ENCODE data around the gene KCNAB1.
"Not testable (repeated sequence)": the region's sequence is repeated elsewhere in the genome, so short reads cannot be mapped to it uniquely, and the experiment has no call there.

Gene KCNAB1
- 0 to 4.6 (median 0.07) reads per million in 17 experiments for total RNA-seq

DNA sequence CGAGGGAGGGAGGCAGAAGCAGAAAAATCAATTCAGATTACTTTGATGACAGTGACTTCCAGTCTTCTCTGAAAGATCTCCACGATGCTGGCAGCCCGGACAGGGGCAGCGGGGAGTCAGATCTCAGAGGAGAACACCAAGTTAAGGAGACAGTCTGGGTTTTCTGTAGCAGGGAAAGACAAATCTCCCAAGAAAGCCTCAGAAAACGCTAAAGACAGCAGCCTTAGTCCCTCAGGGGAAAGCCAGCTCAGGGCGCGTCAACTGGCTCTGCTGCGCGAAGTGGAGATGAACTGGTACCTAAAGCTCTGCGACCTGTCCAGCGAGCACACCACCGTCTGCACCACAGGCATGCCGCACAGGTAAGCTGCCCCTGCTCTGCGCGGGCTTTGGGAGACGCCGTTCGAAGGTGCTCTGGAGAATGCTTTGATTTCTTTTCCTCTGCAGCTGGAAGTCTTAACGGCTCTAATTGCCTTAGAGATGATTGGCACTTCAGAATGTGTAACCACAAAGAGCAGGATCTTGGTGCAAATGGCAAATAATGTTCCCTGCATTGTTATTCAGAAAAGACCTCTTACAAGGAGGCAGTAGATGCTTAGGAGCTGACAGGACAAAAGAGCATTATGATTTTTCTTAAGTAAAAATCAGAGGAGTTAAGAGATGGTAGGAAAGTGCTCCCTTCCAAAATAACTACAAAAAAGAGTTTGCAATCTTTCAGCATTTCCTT lies at the start of gene KCNAB1:
Gene KCNAB1 (plus strand): TSS at position 51 of the 724 bp plus-strand sequence.
- DNase-seq: no peak

DNA sequence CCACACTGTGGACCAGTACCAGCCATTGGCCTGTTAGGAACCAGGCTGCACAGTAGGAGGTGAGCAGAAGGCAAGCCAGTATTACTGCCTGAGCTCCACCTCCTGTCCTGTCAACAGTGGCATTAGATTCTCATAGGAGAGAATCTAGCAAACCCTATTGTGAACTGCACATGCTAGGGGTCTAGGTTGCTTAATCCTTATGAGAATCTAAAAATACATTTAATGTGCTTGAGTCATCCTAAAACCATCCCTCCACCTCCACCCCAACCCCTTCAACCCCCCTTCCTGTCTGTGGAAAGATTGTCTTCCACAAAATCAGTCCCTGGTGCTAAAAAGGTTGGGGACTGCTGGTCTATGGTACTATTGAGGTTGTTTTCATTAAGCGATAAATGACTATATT lies 49.3 kb upstream of the KCNAB1 start:
- DNase-seq: no peak

DNA sequence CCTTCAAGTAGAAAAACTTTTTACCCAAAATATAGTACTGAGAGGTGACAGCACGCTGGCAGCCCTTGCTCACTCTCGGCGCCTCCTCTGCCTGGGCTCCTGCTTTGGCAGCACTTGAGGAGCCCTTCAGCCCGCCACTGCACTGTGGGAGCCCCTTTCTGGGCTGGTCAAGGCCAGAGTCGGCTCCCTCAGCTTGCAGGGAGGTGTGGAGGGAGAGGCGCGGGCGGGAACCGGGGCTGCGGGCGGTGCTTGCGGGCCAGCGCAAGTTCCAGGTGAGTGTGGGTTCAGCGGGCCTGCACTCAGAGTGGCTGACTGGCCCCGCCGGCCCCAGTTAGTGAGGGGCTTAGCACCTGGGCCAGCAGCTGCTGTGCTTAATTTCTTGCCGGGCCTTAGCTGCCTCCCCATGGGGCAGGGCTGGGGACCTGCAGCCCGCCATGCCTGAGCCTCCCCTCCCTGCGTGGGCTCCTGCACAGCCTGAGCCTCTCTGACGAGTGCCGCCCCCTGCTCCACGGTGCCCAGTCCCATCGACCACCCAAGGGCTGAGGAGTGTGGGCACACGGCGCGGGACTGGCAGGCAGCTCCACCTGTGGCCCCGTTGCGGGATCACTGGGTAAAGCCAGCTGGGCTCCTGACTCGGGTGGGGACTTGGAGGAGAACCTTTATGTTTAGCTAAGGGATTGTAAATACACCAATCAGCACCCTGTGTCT lies 47.3 kb upstream of the KCNAB1 start:
- not testable (repeated sequence) for DNase-seq

DNA sequence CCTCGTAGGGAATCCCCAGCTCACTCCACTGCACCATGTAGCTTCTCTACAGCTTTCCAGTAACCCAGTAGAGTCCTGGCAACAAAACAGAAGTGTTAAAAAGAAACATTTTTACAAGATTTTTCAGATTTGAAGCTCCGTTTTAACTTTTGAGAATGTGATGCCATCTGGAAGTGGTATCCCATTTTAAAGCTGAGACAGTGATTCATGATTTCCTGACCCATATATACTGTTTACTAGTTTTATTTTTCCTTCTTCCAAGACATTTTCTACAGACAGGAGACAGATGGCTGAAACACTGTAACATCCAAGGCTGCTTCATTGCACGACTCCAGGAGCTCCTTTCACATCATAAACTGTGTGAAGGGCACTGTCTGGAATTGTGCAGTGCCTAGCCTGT lies 30.3 kb upstream of the KCNAB1 start:
- no peak for DNase-seq

DNA sequence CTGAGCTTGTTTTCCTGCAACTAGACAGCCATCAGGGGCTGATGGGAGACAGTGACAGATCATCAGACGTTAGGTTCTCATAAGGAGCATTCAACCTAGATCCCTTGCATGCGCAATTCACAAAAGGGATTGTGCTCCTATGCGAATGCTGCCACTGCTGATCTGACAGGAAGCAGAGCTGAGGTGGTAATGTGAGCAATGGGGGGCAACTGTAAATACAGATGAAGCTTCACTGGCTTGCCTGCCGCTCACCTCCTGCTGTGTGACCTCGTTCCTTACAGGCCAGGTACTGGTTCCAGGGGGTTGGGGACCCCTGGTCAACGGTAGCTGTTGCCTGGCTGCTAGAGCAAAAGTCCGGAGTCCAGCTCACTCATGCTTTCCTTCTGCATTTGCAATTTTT lies 26.4 kb upstream of the KCNAB1 start:
- DNase-seq: no peak

DNA sequence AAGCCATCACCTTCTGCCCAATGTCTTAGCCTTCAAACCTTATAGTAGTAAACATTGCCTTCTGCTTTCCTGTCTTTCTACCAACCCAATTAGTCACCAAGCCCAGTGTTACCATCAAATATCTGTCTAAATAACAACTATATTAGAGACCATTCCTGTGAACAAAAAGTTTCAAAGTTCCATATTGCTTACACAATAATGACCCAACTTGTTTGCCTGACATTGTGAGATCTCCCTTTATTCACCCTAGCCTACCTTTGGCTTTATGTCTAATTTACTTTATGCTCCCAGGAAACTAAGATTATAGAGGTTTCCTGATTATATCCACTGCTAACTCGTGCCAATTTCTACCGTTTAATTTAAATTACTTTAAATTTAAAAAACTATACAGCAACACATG lies 26.0 kb upstream of the KCNAB1 start:
- DNase-seq: no peak

DNA sequence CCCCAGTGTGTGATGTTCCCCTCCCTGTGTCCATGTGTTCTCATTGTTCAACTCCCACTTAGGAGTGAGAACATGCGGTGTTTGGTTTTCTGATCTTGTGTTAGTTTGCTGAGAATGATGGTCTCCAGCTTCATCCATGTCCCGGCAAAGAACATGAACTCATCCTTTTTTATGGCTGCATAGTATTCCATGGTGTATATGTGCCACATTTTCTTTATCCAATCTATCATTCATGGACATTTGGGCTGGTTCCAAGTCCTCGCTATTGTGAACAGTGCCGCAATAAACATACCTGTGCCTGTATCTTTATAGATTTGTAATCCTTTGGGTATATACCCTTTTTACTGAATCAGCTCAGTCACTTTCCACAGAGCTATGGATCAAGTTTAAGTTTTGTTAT lies 24.7 kb upstream of the KCNAB1 start:
- not testable (repeated sequence) for DNase-seq

DNA sequence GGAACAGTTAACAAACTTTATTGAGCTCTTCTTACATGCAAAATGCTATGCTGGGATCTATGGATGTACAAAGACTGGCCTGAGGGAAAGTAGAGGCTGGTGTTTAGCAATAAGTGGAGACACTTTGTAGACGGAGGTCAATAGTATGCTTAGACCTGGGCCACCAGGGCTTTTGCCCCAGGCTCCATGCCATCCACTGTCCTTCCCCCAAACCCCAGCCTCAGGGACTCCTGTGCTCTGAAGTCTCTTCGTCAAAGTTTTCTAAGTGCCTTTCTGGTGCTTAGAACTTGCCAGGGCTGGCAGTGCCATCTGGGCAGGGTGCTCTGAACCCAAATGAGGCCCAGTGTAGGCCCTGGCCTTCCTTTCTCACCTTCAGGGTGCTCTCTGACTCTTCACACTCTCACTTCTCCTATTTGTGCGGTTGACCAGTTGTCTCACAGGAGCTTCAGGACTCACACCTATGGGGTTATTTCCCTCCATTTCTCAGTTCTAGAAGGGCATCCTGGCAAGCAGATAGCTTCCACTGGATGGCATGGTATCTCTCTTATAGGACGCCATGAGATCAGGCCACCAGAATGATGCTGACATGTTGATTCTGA lies 21.8 kb upstream of the KCNAB1 start:
- DNase-seq: no peak

DNA sequence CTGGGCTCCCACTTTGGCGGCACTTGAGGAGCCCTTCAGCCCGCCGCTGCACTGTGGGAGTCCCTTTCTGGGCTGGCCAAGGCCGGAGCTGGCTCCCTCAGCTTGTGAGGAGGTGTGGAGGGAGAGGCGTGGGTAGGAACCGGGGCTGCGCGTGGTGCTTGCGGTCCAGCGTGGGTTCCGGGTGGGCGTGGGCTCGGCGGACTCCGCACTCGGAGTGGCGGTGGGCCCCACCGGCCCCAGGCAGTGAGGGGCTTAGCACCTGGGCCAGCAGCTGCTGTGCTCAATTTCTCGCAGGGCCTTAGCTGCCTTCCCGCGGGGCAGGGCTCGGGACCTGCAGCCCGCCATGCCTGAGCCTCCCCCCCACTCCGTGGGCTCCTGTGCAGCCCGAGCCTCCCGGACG lies 21.0 kb upstream of the KCNAB1 start:
- DNase-seq: not testable (repeated sequence)

DNA sequence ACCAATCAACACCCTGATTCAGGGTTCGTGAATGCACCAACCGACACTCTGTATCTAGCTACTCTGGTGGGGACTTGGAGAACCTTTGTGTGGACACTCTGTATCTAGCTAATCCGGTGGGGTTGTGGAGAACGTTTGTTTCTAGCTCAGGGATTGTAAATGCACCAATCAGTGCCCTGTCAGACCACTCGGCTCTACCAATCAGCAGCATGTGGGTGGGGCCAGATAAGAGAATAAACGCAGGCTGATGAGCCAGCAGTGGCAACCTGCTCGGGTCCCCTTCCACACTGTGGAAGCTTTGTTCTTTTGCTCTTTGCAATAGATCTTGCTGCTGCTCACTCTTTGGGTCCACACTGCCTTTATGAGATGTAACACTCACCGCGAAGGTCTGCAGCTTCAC lies 20.4 kb upstream of the KCNAB1 start:
- DNase-seq: not testable (repeated sequence)

DNA sequence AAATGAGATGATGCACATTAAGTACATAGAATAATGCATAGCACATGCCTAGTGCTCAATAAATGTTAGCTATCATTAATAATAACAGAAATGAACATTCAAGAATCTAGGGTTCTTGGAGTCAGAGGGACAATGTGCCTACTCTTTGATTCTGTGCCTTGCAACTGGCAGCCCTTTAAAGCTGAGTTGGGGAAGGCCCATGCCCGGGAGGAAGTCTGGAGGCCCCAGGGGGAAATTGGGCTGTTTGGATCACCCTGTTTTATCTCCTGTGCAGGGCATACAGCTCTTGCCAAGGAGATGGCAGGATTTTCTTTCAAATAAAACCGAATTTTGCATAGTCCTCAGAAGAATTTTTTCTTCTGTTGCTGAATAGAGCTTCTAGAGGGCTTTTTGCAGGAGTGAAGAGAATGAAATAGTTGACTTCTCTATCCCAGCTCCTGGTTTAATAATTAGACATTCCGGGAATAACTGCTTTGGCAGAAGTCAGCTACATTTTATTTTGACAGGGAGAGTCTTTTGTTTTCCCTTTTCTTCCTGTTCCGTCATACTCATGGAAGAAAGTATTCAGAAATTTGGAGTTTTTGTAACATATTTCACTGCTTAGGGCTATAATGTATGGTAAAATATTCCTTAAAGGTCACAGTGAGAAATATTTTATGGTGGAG lies 18.0 kb upstream of the KCNAB1 start:
- no peak for DNase-seq

DNA sequence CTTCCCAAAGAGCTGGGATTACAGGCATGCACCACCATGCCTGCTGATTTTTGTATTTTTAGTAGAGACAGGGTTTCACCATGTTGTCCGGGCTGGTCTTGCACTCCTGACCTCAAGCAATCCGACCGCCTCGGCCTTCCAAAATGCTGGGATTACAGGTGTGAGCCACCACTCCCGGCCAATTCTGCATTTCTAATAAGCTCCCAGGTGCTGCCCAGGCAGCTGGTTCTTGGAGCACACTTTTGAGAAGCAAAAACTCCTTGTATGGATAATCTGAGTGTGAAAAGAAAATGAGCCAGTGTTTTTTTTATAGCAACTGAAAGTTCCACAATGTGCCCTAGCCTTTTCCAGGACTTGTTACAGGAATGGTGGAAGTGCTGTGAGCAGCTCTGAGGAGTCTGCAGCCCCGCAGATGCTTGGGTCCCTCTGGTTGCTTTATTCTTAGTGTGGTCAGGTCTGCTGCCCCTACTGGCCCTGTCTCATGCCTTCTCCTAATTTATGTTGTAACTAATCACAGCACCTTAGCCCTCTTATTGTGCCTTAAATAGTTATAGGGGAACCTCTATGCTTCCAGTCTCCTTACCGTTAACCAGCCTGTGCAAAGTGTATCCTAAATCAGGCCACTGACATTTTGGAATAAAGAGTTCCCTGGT lies 13.5 kb upstream of the KCNAB1 start:
- DNase-seq: no peak

DNA sequence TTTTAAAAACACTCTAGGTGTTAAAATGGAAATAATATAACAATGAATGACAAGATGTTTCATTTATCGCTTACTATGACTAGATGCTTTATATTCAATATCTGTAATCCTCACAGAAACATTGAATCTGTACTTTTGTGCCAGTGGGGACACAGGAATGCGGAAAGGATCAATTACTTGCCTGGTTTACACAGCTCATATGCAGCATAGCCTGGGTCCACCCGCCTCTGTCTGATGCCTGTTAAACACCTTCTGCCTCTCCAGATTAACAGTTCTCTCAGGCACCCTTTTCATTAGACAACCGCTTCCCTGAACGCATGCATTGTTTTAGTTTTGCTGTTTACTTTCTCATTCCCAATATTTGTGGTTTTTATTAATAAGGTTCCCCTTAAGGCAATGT lies 12.9 kb upstream of the KCNAB1 start:
- DNase-seq: no peak

DNA sequence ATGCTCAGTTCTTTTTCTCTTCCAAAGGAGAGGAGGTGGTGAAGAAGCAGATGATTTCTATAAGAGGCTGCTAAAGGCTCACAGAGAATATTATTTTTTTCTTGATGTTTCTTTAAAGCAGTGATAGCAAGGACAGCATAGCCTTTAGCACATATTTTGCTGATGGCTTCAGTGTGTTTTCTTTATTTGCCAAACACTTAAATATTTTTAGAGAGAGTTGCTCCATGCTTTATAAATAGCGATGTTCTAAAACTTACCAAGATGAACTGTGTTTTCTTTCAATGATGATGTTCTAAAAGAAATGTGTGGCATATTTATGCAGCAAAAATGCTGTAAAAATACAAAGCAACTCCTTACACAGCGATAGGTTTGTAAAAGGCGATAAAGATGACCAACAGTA lies 11.8 kb upstream of the KCNAB1 start:
- DNase-seq: no peak

DNA sequence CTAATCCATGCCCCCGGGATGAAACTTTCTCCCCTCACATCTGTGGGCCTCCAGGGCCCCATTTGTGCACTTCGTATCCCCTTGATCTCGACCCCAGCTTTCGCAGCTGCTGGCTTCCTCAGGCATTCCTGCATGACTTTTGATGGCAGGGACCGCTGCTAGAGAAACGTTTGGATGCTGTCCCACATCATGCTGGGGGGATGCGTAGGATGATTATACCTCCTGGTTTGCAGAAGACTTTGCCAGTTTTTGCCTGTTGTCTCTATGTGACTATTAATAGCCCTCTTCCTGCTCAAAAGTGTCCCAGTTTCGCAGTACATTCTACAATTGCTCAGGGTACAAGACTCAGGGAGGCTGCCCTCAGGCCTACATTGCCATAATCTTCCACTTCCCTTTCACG lies 10.4 kb upstream of the KCNAB1 start:
- no peak for DNase-seq

DNA sequence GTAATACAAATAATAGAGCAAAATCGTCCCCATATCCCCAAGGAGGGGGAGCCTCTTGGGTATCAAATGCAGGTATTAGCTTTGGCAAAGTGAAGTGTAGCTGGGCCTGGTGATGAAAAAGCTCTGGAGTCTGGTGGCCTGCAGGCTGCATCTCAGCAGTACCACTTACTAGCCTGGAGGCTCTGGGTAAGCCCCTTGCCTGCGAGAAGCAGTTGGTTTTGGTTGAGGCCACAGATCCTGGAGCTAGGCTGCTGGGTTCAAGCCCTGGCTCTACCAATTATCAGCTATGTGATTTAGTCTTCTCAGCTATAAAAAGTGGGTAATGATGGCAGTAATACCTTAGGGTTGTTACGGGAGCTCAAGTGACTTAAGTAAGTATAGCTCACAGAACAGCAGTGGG lies 6.1 kb downstream of the KCNAB1 start:
- DNase-seq: no peak

DNA sequence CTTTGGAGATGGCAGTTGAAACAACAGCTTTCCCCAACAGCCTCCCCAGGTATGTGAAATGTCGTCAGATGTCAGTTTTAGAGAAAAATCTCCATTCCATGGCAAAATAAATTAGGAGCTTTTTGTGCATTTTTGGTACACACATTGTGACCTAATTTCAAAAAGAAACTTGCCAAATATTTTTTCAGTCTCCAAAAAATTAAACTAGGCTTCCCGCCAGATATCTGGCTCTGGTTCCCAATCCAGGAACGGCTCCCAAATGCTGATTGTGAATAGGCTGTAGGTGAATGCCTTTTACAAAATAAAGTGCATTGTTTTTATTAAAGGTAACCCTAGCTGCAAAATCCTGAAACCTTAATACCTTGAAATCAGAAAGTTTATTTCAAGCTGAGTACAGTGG lies 10.9 kb downstream of the KCNAB1 start:
- no peak for DNase-seq

DNA sequence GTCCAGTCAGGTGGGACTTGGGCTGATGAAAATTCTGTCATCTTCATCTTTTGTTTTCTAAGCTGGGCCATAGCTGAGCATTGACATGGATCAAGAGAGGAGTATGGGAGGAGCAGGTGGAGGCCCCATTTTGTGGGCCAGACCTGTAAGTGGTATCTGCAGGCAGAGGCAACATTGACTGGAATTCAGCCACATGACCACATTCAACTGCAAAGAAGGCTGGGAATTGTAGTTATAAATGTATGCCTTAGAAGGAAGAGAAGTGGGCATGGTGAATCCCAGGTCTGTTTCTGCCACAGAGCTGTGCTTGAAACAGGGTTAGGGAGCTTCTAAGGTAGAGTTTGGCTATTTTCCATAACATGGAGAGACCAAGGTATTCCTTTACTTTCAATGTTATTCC lies 11.4 kb downstream of the KCNAB1 start:
- DNase-seq: no peak

DNA sequence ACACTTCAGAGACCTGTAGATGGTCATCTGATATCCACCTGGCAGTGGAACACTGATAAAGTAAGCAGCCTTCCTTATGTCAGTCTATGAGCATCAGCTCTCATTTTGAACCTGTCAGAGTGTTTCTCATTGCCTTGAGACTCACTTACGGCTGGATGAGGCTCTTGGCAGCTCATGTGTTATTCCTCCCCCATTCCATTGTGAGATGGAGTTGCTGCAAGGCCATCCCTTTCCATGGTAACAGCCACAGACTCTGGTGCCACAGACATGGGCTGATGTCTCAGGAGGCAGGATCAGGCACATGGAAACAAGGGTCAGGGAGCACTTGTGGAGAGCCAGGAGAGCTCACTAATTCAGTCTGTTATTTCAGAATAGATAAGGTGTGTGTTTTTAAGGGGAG lies 11.9 kb downstream of the KCNAB1 start:
- DNase-seq: no peak

DNA sequence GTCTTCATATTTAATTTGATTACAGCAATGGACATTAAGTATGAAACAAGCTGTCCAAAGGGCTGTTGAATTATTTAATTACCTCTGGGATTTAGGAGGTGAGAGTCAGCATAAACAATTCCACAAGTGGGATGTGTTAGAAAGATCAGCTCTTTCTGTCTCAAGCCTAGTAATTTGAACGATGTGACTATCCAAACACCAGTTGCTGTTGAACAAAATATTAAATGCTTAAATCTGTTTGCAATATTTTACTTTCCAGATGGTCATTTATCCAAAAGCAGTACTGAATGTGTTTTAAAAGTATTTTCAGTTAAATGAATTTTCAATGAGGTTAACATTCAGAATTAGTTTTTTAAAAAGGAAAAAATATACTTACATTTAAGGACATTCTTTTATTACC lies 12.7 kb downstream of the KCNAB1 start:
- no peak for DNase-seq

DNA sequence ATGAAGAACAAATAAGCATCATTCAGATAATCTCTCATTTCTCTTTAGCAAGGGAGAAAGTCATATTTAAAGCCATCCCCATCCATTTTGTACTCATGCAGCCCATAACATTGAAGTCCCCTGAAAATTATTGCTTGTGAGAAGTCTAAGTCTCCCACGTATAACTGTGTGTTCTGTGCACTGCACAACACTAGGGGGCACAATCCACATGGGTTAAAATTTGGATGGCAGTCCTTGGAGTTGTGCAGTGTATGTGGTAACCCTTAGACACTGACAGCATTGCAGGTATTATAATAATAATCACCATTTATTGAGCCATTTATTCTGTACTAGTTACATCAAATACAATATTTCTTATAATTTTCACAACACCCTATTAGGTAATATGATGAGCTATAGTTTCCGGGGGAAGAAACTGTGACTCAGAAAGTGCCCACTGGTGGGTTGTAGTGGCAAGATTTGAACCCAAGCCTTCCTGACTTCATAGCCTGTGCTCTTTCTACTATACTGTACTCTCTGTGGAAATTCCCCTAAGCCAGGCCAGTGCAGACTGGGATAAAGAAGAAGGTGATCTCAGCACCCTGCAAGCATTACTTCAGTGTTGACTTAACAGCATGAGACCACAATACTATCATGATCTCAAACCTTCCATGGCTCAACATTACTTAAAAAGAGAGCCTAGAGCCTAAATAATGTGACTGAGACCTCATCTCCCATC lies 15.7 kb downstream of the KCNAB1 start:
- peak; percentile 23 to 57 (median 31) for DNase-seq

DNA sequence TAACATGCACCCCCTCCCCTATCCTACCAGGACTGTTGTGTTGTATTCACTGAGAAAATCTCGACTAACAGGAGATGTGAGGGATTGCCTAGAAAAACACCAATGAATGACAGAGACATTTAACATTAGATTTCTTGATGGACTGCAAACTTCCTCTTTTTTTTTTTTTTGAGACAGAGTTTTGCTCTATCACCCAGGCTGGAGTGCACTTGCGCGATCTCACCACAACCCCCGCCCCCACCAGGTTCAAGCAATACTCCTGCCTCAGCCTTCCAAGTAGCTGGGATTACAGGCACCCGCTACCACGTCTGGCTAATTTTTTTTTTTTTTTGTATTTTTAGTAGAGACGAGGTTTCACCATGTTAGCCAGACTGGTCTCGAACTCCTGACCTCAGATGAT lies 17.0 kb downstream of the KCNAB1 start:
- DNase-seq: peak in 3 of 4 experiments; percentile 29 to 45 (median 40)

Data from suppressor macrophage (primary cell).